Suppressor macrophage treated with lipopolysaccharide for 4 hours (primary cell): ENCODE measurements around the gene PTPRN2.
"Not testable (repeated sequence)": the region's sequence is repeated elsewhere in the genome, so short reads cannot be mapped to it uniquely, and the experiment has no call there.

ENCODE experiments used
- DNase-seq: peaks from one replicate; pipeline ENCODE4 v3.0.0-alpha.2; 2020

Gene PTPRN2

GRCh38 chr7:158244873-158245723 lies 342.5 kb downstream of the PTPRN2 start:
- DNase-seq: no peak

- DNase-seq: no peak
Observed at GRCh38 chr7:158244430-158244829, 343.2 kb downstream of the PTPRN2 start.

DNA sequence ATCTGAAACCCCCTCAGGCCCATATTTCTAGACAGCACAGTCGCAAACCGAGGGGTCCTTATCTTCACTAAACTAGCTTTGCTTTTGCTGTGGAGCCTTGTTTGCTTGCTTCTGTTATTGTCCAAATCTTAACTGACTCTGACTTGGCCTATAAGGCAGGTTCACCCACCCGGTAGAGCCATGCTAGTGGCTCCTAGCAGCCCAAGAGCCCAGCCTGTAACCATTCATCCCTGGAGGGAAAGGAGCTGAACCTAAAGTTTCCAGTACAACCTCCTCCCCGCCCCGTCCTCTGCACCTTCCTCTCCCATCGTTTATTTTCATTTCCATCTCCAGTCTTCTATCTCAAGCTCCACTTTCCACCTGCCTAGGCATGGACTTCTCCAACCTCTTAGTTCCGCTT lies 345.7 kb downstream of the PTPRN2 start:
- DNase-seq: no peak

DNA sequence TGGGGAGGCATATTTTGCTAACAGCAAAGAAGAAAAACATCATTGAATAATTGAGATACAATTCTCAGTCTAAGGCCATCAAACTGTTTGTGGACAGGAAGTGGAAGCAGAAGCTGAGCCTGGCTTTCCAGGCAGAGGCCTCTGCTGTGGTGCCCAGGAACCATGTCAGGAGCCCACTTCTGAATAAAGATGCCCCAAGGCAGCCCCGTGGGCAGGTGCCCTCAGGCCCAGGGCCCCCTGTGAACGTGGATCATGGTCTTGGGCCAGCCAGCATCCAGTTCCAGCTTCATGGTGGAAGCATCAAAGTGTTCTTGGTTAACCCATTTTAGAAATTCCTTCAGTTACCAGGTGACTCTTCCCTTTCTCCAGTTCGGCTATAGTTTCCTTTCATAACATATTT lies 346.8 kb downstream of the PTPRN2 start:
- DNase-seq: no peak

- no peak for DNase-seq
Observed at GRCh38 chr7:158239290-158239981, 348.2 kb downstream of the PTPRN2 start.

DNA sequence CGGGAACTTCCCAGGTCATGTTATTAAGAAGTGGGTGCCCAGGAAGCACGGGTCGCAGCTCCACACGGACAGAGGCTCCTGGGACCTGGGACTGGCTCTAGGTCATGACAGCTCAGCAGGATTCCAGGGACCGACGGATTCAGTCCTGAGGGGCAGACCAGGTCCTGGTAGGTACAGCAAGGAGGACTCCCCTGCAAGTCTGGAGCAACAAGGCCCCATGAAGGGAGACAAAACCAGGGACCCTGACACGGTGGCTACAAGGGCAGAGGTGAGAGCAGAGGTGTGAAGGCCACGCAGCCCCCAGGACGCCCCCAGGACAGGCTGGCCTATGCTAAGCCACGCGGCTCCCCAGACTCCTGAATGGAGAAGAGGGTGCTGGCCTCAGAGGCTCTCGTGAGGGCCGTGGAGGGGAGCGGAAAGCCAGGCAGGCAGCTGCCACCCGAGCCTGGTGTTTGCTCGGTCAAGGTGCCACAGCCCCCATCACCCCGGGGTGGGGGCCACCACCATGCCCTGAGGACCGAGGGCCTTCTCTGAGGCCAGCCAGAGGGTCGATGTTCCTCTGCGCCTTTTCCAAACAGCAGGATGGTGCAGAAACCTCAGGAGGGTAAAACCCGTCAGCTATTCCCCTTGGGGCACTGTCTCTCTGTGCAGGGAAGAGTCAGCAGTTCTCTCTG lies 348.9 kb downstream of the PTPRN2 start:
- DNase-seq: no peak

DNA sequence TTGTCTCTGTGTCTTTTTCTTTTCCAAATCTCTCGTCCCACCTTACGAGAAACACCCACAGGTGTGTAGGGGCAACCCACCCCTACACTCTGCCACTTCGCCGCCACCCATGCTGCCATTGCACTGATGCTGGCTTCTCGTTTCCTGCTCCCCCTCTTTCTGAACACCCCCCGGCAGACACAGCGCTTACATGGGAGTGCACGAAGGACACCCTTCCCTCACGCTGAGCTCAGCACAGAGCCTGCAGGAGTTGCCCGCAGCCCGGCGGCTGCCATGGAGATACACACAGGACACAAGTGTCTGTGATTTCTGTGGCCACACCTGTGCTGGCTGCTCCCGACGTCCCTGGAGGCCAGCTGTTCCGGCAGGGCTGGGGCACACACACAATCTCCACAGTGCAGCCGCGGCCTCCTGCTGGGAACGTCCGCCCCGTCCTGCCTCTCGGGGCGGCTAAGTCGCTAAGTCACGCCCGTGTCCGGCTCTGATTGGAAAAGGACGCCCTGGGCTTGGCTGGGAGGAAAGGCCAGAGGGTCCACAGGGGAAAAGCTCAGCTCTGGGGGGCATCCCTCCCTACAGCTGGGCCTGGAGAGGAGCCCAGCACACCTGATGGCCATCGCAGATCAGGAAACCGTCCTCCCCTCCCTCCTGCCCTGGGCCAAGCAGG lies 349.8 kb downstream of the PTPRN2 start:
- no peak for DNase-seq

DNA sequence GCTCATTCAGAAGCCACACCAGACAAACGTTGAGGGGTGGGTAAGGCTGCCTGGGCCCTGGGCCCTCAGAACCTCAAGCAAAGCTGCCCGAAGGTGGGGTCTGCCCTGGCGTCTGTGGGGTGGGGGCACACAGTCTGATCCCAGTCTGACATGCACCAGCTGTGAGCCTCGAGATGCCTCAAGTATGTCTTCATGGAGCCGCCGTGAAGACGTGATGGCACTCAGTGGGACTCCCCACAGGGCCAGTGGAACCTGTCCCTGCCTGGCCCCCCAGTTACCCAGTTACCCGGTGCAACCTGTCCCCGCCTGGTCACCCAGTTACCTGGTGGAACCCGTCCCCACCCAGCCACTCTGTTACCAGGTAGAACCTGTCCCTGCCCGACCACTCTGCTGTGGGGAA lies 351.2 kb downstream of the PTPRN2 start:
- DNase-seq: no peak

GRCh38 chr7:158235862-158236261 lies 351.8 kb downstream of the PTPRN2 start:
- DNase-seq: no peak

DNA sequence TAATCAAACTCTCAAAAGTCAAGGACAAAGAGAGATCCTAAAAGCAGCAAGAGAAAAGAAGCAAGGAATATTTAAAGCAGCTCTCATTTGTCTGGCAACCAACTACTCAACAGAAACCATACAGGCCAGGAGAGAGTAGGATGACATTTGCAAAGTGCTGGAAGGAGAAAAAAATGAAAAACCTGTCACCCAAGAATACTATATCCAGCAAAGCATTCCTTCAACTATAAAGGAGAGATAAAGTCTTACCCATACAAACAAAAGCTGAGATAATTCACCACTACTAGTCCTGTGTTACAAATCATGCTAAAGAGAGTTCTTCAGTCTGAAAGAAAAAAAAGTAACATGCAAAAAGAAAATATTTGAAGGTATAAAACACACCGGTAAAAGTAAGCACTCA lies 357.7 kb downstream of the PTPRN2 start:
- no peak for DNase-seq

- no peak for DNase-seq
Observed at GRCh38 chr7:158228986-158229385, 358.6 kb downstream of the PTPRN2 start.

DNA sequence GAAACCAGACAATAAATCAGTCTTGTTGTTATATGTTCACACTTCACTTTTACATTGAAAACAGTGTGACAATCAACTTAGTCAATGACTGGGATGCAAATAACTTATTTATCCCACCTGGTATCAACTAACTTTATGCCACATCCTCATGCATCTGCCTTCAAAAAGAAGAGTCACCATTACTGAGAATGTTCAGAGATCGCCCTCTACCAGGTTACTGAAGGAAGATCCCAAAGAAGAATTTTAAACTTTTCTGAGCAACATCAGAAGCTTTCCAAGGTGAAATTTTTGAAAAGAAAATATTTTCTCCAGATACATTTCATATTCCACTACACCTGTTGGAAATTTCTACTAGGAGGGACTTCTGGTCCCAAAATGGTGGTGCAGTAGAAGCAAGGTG lies 359.5 kb downstream of the PTPRN2 start:
- DNase-seq: no peak

GRCh38 chr7:158227258-158227984 lies 360.2 kb downstream of the PTPRN2 start:
- DNase-seq: no peak

GRCh38 chr7:158216198-158216597 lies 371.4 kb downstream of the PTPRN2 start:
- DNase-seq: no peak

DNA sequence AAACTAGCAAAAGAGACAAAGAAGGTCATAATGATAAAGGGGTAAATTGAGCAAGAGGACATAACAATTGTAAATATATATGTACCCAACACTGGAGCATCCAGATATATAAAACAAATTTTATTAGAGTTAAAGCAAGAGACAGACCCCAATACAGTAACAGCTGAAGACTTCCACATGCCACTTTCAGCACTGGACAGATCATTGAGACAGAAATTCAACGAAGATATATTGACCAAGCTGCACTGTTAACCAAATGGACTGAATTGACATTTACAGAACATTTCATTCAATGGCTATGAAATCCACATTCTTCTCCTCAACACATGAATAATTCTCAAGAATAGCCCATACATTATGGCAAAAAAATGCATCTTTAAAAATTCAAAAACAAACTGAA lies 378.2 kb downstream of the PTPRN2 start:
- DNase-seq: no peak

DNA sequence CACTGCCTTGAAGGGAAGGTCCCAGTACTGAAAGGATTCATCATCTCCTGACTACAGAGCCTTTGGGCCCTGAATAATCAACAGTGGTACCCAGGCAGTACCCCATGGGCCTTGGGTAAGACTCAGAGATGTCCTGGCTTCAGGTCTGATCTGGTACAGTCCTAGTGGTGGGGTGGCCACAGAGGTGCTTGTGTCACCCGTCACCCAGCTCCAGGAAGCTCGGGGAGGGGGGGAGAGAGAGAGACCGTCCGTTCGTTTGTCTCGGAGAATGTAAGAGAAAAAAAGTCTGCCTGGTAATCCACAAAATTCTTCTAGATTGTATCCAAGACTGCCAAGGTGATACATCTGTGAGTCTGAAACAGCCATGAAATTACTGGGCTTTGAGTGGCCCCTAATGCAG lies 381.3 kb downstream of the PTPRN2 start:
- no peak for DNase-seq

DNA sequence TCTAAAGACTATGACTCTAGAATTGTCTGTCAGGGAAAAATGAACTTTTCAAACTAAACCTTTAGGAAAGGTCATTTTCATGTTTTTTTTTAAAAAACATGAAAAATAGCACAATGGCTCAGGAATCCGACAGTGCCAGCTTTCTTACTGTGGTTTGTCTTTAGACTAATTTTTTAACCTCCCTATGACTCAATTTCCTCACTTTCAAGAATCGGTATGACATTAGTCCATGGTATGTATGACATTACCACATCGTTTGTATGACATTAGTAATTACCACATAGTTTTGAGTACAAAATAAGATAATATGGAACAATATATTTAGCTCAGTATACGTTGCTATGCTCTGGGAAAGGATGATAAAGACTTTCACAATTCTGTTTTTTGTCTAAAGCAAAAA lies 383.2 kb downstream of the PTPRN2 start:
- DNase-seq: no peak

GRCh38 chr7:158203948-158204347 lies 383.7 kb downstream of the PTPRN2 start:
- not testable (repeated sequence) for DNase-seq

DNA sequence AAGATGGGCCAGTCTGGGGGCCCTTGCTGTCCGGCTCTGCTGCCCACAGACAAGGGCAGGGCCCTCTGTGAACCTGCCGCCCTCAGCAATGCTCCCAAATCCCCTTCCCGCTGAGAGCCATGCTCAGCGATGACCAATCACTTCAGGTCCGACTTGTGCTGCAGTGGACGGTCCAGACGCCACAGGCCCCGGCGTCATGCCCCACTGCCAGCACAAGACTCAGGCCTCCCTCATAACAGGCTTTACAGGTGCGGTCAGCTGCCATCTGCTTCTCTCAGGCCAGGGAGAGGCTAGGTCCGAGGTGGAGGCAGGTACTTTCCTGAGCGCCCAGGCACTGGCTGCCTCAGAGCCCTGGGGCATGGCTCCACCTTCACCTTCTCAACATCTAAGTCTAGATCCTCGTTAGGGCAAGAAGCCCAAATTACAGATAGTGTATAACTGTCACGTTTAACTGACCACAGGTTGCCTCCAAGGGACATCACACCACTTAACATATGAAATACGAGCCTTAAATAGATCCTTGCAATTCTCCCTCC lies 393.2 kb downstream of the PTPRN2 start:
- no peak for DNase-seq

DNA sequence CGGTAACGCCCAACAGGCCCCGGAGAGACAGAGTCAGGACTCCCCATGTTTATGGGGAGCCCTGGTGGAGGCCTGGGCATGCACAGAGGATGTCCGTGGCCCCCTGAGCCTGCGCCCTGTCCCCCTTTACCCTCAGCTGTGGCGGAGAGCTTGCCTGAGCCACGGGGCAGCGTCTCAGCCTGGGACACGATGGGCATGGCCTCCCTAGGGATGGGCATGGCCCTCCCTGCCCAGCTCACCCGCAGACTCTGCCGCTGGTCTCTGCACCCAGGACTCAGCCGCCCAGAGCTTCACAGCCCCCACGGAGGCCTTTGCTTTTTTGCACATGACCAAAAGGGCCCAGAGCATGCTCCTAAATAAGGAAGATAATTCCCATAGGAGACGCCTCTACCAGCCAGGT lies 394.2 kb downstream of the PTPRN2 start:
- DNase-seq: no peak

- no peak for DNase-seq
Observed at GRCh38 chr7:158192956-158193355, 394.7 kb downstream of the PTPRN2 start.

GRCh38 chr7:158192184-158192835 lies 395.3 kb downstream of the PTPRN2 start:
- DNase-seq: no peak
